Parathyroid adenoma (tissue), 2 donors: ENCODE data around the gene ZBTB37.
"Not testable (repeated sequence)": the region's sequence is repeated elsewhere in the genome, so short reads cannot be mapped to it uniquely, and the experiment has no call there.

Experiments
- H2AFZ ChIP-seq: fragments of 300-600 bp; sonication (generic); one replicate; pipeline ENCODE4 v1.7.0; 2017; ENCODE audit warnings: antibody characterized with exemption, mild to moderate bottlenecking
- H3K27ac ChIP-seq: fragments of 300-600 bp; sonication (generic); one replicate; pipeline ENCODE4 v1.7.0; 2017
- H3K27me3 ChIP-seq: fragments of 300-600 bp; sonication (generic); one replicate; pipeline ENCODE4 v1.7.0; 2017; ENCODE audit warnings: low read length; ENCODE audit not compliant: control insufficient read depth, insufficient read depth
- H3K36me3 ChIP-seq: fragments of 300-600 bp; sonication (generic); one replicate; pipeline ENCODE4 v1.7.0; 2017; ENCODE audit warnings: low read length; ENCODE audit not compliant: control insufficient read depth, insufficient read depth
- H3K4me1 ChIP-seq: fragments of 300-600 bp; sonication (generic); one replicate; pipeline ENCODE4 v1.7.0; 2017; ENCODE audit warnings: control low read depth
- H3K4me2 ChIP-seq: fragments of 300-600 bp; sonication (generic); one replicate; pipeline ENCODE4 v1.7.0; 2017; ENCODE audit warnings: low read length
- H3K4me3 ChIP-seq: fragments of 300-600 bp; sonication (generic); one replicate; pipeline ENCODE4 v1.7.0; 2017; ENCODE audit warnings: low read depth, low read length
- H3K79me2 ChIP-seq: fragments of 300-600 bp; sonication (generic); one replicate; pipeline ENCODE4 v1.7.0; 2017; ENCODE audit warnings: control low read depth
- H3K9ac ChIP-seq: fragments of 300-600 bp; sonication (generic); one replicate; pipeline ENCODE4 v1.7.0; 2017; ENCODE audit warnings: mild to moderate bottlenecking
- H3K9me3 ChIP-seq: fragments of 300-600 bp; sonication (generic); one replicate; pipeline ENCODE4 v1.7.0; 2017; ENCODE audit warnings: low read length; ENCODE audit not compliant: control insufficient read depth
- CTCF ChIP-seq: fragments of 300-600 bp; sonication (generic); IDR thresholded peaks from one replicate; pipeline ENCODE4 v1.7.0; 2017; ENCODE audit warnings: antibody characterized with exemption, mild to moderate bottlenecking
- donor health status: primary hyperparathyroidism.

ZBTB37 gene

GRCh38 chr1:173925306-173926242 lies 57.4 kb downstream of the ZBTB37 start:
- Histone ChIP-seq H3K27ac (no peak overlapping the region), H3K4me1 (no peaks in the 10 kb centered on the region), H2AFZ (no peak overlapping the region), H3K9ac (no peak overlapping the region), H3K4me3 (no peak overlapping the region), H3K27me3 (no peaks in the 10 kb centered on the region), H3K4me2 (no peak overlapping the region), H3K36me3 (no peaks in the 10 kb centered on the region), H3K79me2 (no peaks in the 10 kb centered on the region), H3K9me3 (no peaks in the 10 kb centered on the region)
- no peak for TF ChIP-seq CTCF

- H3K27ac ChIP-seq, H2AFZ ChIP-seq, H3K9me3 ChIP-seq, H3K4me1 ChIP-seq, H3K79me2 ChIP-seq, H3K27me3 ChIP-seq, H3K9ac ChIP-seq, H3K4me2 ChIP-seq, H3K4me3 ChIP-seq, H3K36me3 ChIP-seq: not testable (repeated sequence)
Observed at GRCh38 chr1:173930541-173930940, 62.4 kb downstream of the ZBTB37 start.

- H3K27ac ChIP-seq, result no peak overlapping the region
- no peak overlapping the region for H3K4me3 ChIP-seq
- H3K4me2 ChIP-seq, result no peak overlapping the region
- H3K9ac ChIP-seq, result no peak overlapping the region
- TF ChIP-seq CTCF, result no peak
- H3K79me2 ChIP-seq, result no peaks in the 10 kb centered on the region
- no peaks in the 10 kb centered on the region for H3K36me3 ChIP-seq
- H3K9me3 ChIP-seq, result no peaks in the 10 kb centered on the region
- no peak overlapping the region for H2AFZ ChIP-seq
- H3K27me3 ChIP-seq, result no peaks in the 10 kb centered on the region
- H3K4me1 ChIP-seq, result no peaks in the 10 kb centered on the region
Observed at GRCh38 chr1:173934440-173934839, 66.3 kb downstream of the ZBTB37 start.

GRCh38 chr1:173937062-173937461 lies 68.9 kb downstream of the ZBTB37 start:
- TF ChIP-seq CTCF, result no peak
- H3K36me3 ChIP-seq, result no peaks in the 10 kb centered on the region
- H3K27ac ChIP-seq, result no peak overlapping the region
- no peak overlapping the region for H3K4me2 ChIP-seq
- no peak overlapping the region for H3K9ac ChIP-seq
- no peaks in the 10 kb centered on the region for H3K4me1 ChIP-seq
- H3K27me3 ChIP-seq, result no peaks in the 10 kb centered on the region
- no peak overlapping the region for H2AFZ ChIP-seq
- no peaks in the 10 kb centered on the region for H3K79me2 ChIP-seq
- no peak overlapping the region for H3K4me3 ChIP-seq
- no peaks in the 10 kb centered on the region for H3K9me3 ChIP-seq

- no peaks in the 10 kb centered on the region for H3K79me2 ChIP-seq
- no peak overlapping the region for H2AFZ ChIP-seq
- no peak overlapping the region for H3K9ac ChIP-seq
- no peak overlapping the region for H3K4me2 ChIP-seq
- no peak overlapping the region for H3K27ac ChIP-seq
- TF ChIP-seq CTCF, result no peak
- no peaks in the 10 kb centered on the region for H3K9me3 ChIP-seq
- no peaks in the 10 kb centered on the region for H3K27me3 ChIP-seq
- no peak overlapping the region for H3K4me3 ChIP-seq
- H3K4me1 ChIP-seq, result no peaks in the 10 kb centered on the region
- H3K36me3 ChIP-seq, result no peaks in the 10 kb centered on the region
Observed at GRCh38 chr1:173946380-173946921, 78.3 kb downstream of the ZBTB37 start.
